Activated CD4-positive, alpha-beta T cell treated with anti-CD3 and anti-CD28 coated beads, Interleukin-2, amount 10 ng/mL, durations not matched to agents 7 days and 5 days (primary cell): ENCODE data around the gene CNKSR3. TPM values are rescaled to one million over a fixed set of nuclear protein-coding genes. Genes with fewer than 3 reads are reported as not detected.
"Not testable (repeated sequence)": the region's sequence is repeated elsewhere in the genome, so short reads cannot be mapped to it uniquely, and the experiment has no call there.

Source experiments
- CTCF ChIA-PET: fragments of 350-600 bp; sonication (Branson Sonifier 250); formaldehyde crosslinking; loops from one replicate; lab custom pipeline; 2021; ENCODE audit warnings: antibody characterized with exemption; lab: Charles Lee
- POLR2A ChIA-PET: fragments of 350-600 bp; sonication (Branson Sonifier 250); formaldehyde crosslinking; loops from one replicate; lab custom pipeline; 2021; ENCODE audit warnings: antibody characterized with exemption; lab: Charles Lee
- DNase-seq: peaks from one replicate; pipeline ENCODE4 v3.0.0-alpha.2; 2020
- H3K27ac Mint-ChIP-seq: one replicate; pipeline ENCODE4 v1.8.0; 2021; ENCODE audit warnings: mild to moderate bottlenecking, moderate library complexity, mixed read lengths
- H3K27me3 Mint-ChIP-seq: one replicate; pipeline ENCODE4 v1.8.0; 2021; ENCODE audit warnings: mixed read lengths
- H3K36me3 Mint-ChIP-seq: one replicate; pipeline ENCODE4 v1.8.0; 2021; ENCODE audit warnings: low read depth, mixed read lengths
- H3K4me1 Mint-ChIP-seq: one replicate; pipeline ENCODE4 v1.8.0; 2021; ENCODE audit warnings: mixed read lengths
- H3K4me3 Mint-ChIP-seq: one replicate; pipeline ENCODE4 v1.8.0; 2021; ENCODE audit warnings: mild to moderate bottlenecking, moderate library complexity, mixed read lengths
- H3K9me3 Mint-ChIP-seq: one replicate; pipeline ENCODE4 v1.8.0; 2021; ENCODE audit warnings: mixed read lengths
- total RNA-seq, 2 experiments: library from RNA; stranded (reverse); gene quantifications; one replicate each; pipeline ENCODE4 v1.2.3, GENCODE V29; 2021

The CNKSR3 gene
- total RNA-seq: not detected

DNA sequence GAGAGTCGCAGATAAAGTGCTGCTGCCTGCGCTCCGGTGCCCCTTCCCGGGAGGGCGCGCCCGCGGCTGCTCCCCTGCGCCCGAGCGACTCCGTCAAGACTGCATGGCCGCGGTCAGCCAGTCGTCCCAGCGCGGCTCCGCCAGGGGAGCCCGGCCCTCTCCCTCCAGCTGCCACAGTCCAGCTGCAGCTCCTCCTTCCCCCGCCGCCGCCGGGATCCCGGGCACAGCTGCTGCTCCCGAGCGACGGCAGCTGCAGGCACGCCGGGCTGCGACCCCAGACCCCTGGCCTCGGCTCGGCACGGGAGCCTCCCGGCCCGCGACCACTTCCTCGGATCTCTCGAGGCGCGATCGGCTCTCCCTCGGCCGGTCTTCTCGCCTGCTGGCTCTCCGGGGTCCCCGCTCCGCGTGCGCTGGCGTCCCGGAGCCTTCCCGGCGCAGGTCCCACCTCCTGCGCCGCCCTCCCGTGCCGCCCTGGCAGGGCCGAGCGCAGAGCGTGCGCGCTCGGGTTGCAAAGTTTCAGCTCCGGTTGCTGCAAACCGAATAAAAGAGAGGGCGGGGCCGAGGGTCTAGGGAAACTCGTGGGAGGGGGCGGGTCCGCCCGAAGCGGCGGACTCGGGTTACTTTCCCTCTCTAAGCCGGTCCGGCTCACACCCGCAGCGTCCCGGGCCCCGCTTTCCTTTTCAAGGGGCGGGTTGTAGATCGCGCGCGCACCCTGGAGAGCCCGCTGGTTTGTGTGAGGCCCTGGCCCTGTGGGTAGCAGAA lies at the start of gene CNKSR3:
TSS of gene CNKSR3 (minus strand) at position 542 of the 762 bp plus-strand sequence. CDS start 571 bp downstream, outside the sequence.
- H3K9me3 Mint-ChIP-seq: no peaks in the 10 kb centered on the region
- peaks cover 10% of the 10 kb centered on the region for H3K4me1 Mint-ChIP-seq
- peaks cover 50% of the 10 kb centered on the region for H3K27me3 Mint-ChIP-seq
- POLR2A ChIA-PET: no interaction called here
- H3K4me3 Mint-ChIP-seq: peak within 1 kb of the TSS; percentile 73
- peak; percentile 30 for DNase-seq
- no peak within 1 kb of the TSS for H3K27ac Mint-ChIP-seq
- H3K36me3 Mint-ChIP-seq: no peaks in the 10 kb centered on the region
- CTCF ChIA-PET: no interaction called here

DNA sequence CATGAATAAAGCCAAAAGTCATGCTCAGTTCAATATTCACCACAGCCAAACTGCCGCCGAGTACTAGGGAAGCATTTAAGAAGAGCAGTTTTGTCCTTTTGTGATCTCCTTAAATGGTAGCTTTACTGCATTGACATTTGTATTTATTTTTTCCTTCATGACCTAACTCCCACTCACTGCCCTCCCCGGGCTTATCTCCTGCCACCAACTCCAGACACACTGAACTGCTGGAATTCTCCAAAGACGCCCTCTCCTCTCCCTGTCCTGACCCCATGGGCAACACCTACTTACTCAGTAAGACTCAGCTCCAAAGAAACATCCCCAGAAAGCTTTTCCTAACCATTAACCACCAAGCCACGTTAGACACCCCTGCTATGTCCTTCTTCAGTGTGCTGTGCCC lies 48.5 kb upstream of the CNKSR3 start:
- H3K36me3 Mint-ChIP-seq: no peaks in the 10 kb centered on the region
- H3K4me1 Mint-ChIP-seq: no peaks in the 10 kb centered on the region
- CTCF ChIA-PET: no interaction called here
- no peak for DNase-seq
- no peaks in the 10 kb centered on the region for H3K27me3 Mint-ChIP-seq
- H3K9me3 Mint-ChIP-seq: no peaks in the 10 kb centered on the region
- POLR2A ChIA-PET: no interaction called here
- no peak overlapping the region for H3K27ac Mint-ChIP-seq
- H3K4me3 Mint-ChIP-seq: no peak overlapping the region

DNA sequence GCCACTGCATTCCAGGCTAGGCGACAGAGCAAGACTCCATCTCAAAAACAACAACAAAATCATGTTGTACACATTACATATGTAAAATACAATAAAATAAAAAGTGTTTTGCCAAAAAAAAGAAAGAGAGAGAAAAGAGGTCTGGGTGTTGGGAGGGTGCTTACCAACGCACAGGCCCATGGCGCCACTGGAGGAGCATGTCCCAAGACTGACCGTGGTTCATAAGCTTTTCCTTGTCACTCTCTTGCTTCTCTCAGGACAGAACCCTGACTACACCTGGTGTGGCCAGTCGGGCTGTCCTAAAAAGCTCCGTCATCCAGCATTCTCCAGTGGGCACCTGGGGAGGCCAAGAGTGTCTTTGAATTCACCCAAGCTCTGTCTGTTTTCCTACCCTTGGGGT lies 48.0 kb upstream of the CNKSR3 start:
- Mint-ChIP-seq H3K27me3 (no peaks in the 10 kb centered on the region), H3K4me3 (no peak overlapping the region), H3K36me3 (no peaks in the 10 kb centered on the region), H3K4me1 (no peaks in the 10 kb centered on the region), H3K27ac (no peak overlapping the region), H3K9me3 (no peaks in the 10 kb centered on the region)
- CTCF ChIA-PET: interaction anchor here (0.6 kb wide), 1 partner anchor 16 kb away, joined by 3 read pairs; no protein-coding TSS in a partner anchor
- POLR2A ChIA-PET: no interaction called here
- DNase-seq: no peak

DNA sequence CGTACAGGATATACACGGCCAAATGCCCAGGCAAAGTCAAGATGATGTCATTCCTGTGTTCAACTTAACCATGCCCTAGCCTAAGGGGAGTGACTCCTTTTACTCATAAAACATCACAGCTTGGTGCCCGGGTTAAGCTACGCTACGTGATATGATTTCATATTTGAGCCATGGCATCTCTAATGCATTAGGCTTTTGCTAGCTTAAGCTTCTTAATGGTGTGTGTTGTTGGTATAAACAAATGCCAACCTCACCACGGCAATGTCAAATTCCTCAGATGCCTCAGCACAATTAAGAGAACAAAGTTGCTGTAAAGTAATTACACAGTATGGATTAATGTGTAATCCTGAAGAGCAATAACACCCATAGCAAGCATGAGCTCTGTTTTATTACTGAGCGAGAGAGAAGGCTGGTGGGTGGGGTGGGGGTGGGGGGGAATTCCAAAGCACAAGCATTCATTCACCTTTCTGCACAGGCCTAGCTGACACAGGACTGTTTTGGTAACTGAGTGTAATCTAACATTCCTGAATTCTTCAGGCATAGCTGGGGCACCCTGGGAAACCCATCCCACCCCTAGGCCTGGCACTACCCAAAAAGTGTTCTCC lies 44.7 kb upstream of the CNKSR3 start:
- no peaks in the 10 kb centered on the region for H3K9me3 Mint-ChIP-seq
- H3K36me3 Mint-ChIP-seq: no peaks in the 10 kb centered on the region
- POLR2A ChIA-PET: no interaction called here
- H3K27ac Mint-ChIP-seq: no peak overlapping the region
- no peak for DNase-seq
- no peak overlapping the region for H3K4me3 Mint-ChIP-seq
- H3K27me3 Mint-ChIP-seq: peaks cover 2% of the 10 kb centered on the region
- no peaks in the 10 kb centered on the region for H3K4me1 Mint-ChIP-seq
- CTCF ChIA-PET: no interaction called here

DNA sequence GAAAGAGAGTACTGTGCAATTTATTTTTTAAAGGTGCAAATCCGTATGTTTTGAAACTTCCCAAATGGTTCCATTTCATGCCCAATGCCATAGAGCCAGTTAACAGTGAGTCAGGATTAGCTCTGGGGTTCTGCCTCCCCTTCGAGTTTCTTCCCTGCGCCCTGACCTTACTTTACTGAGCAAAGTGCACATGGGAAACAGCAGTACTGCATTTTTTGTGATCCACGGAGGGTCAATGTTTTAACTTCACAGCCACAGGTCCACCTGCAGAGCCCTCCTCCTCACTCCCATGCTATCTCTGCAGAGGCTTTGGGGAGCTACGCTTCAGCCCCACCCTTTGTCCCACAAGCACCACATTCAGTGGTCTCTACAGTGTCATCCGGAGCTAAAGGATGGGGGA lies 44.0 kb upstream of the CNKSR3 start:
- CTCF ChIA-PET: interaction anchor here (0.6 kb wide), 1 partner anchor 111 kb away, joined by 3 read pairs; no protein-coding TSS in a partner anchor
- H3K27me3 Mint-ChIP-seq: peaks cover 2% of the 10 kb centered on the region
- no peaks in the 10 kb centered on the region for H3K4me1 Mint-ChIP-seq
- DNase-seq: no peak
- no peak overlapping the region for H3K27ac Mint-ChIP-seq
- H3K4me3 Mint-ChIP-seq: no peak overlapping the region
- POLR2A ChIA-PET: no interaction called here
- H3K36me3 Mint-ChIP-seq: no peaks in the 10 kb centered on the region
- H3K9me3 Mint-ChIP-seq: no peaks in the 10 kb centered on the region

DNA sequence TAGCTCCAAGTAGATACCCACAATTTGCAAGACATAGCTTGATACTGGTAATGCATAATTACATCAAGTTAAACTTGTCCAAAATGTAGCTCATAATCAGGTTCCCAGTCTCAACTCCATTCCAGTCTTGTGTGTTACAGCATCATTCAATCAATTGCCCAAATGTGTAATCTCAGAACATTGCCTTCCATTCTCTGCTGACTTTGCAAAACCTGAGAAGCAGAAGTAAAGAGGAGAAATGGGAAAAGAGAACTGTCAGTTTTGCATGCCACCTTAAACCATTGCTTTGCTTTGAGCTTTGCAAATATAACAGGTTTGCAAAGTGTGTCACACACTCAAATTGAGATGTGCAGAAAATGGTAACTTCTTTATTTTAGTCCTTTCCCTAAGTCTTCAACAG lies 40.3 kb upstream of the CNKSR3 start:
- H3K9me3 Mint-ChIP-seq: no peaks in the 10 kb centered on the region
- no peak for DNase-seq
- no peaks in the 10 kb centered on the region for H3K4me1 Mint-ChIP-seq
- H3K4me3 Mint-ChIP-seq: no peak overlapping the region
- peaks cover 2% of the 10 kb centered on the region for H3K27me3 Mint-ChIP-seq
- ChIA-PET CTCF (no interaction called here), POLR2A (no interaction called here)
- H3K27ac Mint-ChIP-seq: no peak overlapping the region
- no peaks in the 10 kb centered on the region for H3K36me3 Mint-ChIP-seq

DNA sequence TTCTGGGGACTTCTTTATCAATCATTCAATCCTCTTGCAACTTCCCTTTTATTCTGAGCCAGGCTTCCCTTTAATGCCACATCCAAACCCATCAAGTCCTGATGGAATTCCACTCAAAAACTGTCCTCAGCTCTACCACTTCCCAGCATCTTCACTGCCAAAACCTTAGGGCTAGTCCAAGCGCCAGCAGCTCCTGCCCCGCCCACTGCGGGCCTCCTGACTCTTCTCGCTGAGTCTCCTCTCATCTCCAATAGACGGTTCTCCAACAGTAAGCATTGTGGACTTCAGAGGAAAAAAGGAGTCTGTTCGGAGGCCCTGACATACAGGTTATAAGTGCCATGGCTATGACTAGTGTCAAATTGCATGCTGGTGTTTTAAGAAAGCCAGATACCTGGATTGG lies 38.7 kb upstream of the CNKSR3 start:
- Mint-ChIP-seq H3K27me3 (peaks cover 2% of the 10 kb centered on the region), H3K36me3 (no peaks in the 10 kb centered on the region), H3K4me3 (no peak overlapping the region), H3K9me3 (no peaks in the 10 kb centered on the region), H3K4me1 (no peaks in the 10 kb centered on the region), H3K27ac (no peak overlapping the region)
- DNase-seq: no peak
- POLR2A ChIA-PET: no interaction called here
- CTCF ChIA-PET: interaction anchor here (1.3 kb wide), 1 partner anchor 13 kb away, joined by 3 read pairs; no protein-coding TSS in a partner anchor

DNA sequence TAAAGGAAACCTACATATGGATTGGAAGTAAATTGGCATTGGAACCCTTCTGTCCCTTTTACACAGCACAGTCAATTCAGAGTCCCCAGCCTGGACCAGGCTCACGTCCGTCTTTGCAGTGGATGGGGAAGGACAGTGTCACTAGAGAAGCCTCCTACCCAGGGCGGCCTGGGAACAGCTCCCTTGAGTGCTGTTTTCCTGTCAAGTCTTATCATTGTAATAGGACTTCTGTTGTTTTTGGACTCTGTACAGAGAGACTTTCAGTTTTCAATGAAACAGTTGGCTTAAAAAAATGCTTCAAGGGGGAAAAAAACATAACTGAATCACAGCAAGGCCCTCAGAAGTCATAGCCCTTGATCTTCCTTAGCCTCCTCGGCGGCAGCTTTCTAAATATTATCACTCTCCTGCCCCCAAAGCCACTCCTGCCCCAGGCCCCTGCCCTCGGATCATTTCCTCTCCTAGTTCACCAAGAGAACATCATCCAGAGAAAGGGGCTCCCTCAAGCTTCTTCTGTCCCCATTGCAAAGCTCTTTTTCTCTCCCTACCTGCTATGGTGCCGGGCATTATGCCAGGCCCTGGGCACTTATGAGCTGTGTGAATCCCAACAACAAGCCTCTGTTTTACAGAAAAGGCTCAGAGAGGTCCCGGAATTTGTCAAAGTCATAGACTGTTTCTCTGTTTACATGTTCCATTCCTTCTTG lies 37.8 kb upstream of the CNKSR3 start:
- Mint-ChIP-seq H3K4me1 (no peaks in the 10 kb centered on the region), H3K4me3 (no peak overlapping the region), H3K27me3 (peaks cover 2% of the 10 kb centered on the region), H3K36me3 (no peaks in the 10 kb centered on the region), H3K27ac (no peak overlapping the region), H3K9me3 (no peaks in the 10 kb centered on the region)
- POLR2A ChIA-PET: no interaction called here
- CTCF ChIA-PET: interaction anchor here (0.6 to 1.3 kb wide), 3 partner anchors 12 to 1303 kb away, joined by 3 to 4 read pairs (median 4); no protein-coding TSS in a partner anchor
- no peak for DNase-seq

DNA sequence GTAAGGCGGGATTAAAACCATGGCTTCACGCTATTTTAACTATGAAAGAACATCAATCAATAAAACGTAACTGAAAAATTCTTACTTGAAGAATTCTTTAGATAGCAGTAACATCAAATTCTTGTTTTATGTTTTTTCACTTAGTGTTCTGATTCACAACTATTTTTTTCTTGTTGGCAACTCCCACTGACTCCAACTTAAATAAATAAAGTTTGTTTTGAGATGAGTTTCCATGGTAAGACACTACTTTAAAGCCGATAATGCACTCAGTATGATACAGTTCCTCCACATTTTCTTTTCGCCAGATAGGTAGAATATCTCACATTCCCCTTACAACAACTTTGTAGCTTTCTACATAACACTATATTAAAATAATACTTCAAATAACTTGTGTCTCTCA lies 33.1 kb upstream of the CNKSR3 start:
- Mint-ChIP-seq H3K9me3 (no peaks in the 10 kb centered on the region), H3K4me1 (no peaks in the 10 kb centered on the region), H3K36me3 (no peaks in the 10 kb centered on the region), H3K27me3 (no peaks in the 10 kb centered on the region), H3K4me3 (no peak overlapping the region), H3K27ac (no peak overlapping the region)
- POLR2A ChIA-PET: no interaction called here
- no peak for DNase-seq
- CTCF ChIA-PET: no interaction called here

DNA sequence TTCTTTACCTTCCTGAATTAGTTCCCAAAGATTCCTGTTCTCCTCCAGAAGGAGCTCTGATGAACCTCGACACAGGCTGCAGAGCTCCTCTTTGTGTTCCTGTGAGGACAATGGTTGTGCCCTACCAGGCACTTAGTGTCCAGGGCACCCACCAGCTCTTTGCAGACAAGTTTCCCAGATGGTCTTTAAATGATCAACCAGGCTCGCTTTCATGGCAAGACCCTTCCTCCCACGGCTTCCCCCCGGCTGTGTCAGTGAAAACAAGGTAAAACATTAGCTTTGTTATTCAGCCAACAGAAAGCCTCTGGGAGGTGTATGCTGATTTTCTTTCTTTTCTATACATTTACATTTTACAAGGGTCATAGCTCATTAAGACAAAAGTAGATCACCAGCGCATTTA lies 32.3 kb upstream of the CNKSR3 start:
- H3K27ac Mint-ChIP-seq: no peak overlapping the region
- ChIA-PET POLR2A (no interaction called here), CTCF (interaction anchor here (0.6 kb wide), 1 partner anchor 15 kb away, joined by 3 read pairs; no protein-coding TSS in a partner anchor)
- H3K36me3 Mint-ChIP-seq: no peaks in the 10 kb centered on the region
- H3K27me3 Mint-ChIP-seq: no peaks in the 10 kb centered on the region
- DNase-seq: no peak
- H3K4me1 Mint-ChIP-seq: no peaks in the 10 kb centered on the region
- H3K9me3 Mint-ChIP-seq: no peaks in the 10 kb centered on the region
- no peak overlapping the region for H3K4me3 Mint-ChIP-seq

DNA sequence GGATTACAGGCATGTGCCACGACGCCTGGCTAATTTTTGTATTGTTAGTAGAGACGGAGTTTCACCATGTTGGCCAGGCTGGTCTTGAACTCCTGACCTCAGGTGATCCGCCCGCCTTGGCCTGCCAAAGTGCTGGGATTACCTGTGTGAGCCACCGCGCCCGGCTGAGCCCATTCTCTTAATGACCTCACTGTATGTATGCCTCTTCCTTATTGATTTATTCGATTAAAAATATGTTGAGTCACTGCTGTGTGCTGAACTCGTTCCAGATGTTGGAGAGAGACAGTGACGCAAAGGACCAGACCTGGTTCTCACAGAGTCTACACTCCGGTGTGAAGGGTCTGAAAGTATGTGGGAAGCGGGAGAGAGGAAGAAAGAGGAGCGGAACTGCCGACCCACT lies 31.4 kb upstream of the CNKSR3 start:
- H3K27me3 Mint-ChIP-seq, DNase-seq, H3K9me3 Mint-ChIP-seq, POLR2A ChIA-PET, CTCF ChIA-PET, H3K27ac Mint-ChIP-seq, H3K36me3 Mint-ChIP-seq, H3K4me3 Mint-ChIP-seq, H3K4me1 Mint-ChIP-seq: not testable (repeated sequence)

DNA sequence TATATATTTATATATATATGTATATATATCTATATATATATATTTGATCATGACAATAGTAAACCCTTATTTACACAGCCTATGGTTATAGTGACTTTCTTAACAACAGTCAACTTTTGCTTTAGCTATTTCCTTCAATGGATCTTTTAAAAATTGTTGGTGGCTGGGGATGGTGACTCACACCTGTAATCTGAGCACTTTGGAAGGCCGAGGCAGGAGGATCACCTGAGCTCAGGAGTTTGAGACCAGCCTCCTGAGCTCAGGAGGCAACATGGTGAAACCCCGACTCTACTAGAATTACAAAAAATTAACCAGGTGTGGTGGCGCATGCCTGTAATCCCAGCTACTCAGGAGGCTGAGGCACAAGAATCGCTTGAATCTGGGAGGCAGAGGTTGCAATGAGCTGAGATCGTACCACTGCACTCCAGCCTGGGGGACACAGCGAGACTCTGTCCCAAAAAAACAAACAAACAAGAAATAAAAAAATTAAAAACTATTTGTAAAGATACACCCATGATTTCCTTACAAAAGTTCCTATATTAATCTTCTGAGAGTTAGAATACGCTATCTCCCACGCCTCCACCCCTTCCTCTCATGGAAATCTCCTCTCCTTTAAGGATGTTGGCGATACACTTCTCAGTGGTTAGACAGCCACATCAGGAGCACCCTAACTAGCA lies 29.2 kb upstream of the CNKSR3 start:
- DNase-seq: no peak
- POLR2A ChIA-PET: no interaction called here
- Mint-ChIP-seq H3K4me3 (no peak overlapping the region), H3K4me1 (no peaks in the 10 kb centered on the region), H3K9me3 (no peaks in the 10 kb centered on the region), H3K27me3 (no peaks in the 10 kb centered on the region), H3K36me3 (no peaks in the 10 kb centered on the region), H3K27ac (no peak overlapping the region)
- CTCF ChIA-PET: no interaction called here
